Breast epithelium (tissue), 3 donors: ENCODE results near the gene EPC1.

Source experiments
- POLR2A ChIP-seq: fragments of 450-650 bp; IDR thresholded peaks from one replicate; pipeline ENCODE4 v1.6.1; 2016; ENCODE audit warnings: antibody characterized with exemption, mild to moderate bottlenecking, moderate library complexity
- POLR2AphosphoS5 ChIP-seq, 3 donors: sonication (generic); formaldehyde crosslinking; IDR thresholded peaks; one replicate each; pipeline ENCODE4 v1.6.1; 2017; ENCODE audit warnings: antibody characterized with exemption in 3 of 3

GRCh38 chr10:32373031-32373430, 26.1 kb upstream of the EPC1 start:
- TF ChIP-seq POLR2AphosphoS5 (IDR thresholded peaks at IDR 0.05): no peak
- no peak for TF ChIP-seq POLR2A
